Mesendoderm (in vitro differentiated cells): ENCODE data around the gene ELOVL7.

ENCODE experiments used
- DNase-seq: peaks from one replicate; pipeline ENCODE4 v3.0.0; 2013
- H2AK5ac ChIP-seq: 2 replicates; pipeline ENCODE4 v1.6.1; 2013; ENCODE audit warnings: low read length, inconsistent platforms
- H2BK120ac ChIP-seq: 2 replicates; pipeline ENCODE4 v1.6.1; 2013; ENCODE audit warnings: low read depth, mild to moderate bottlenecking, low read length, moderate library complexity, mixed read lengths
- H2BK15ac ChIP-seq: replicated peaks from 2 replicates; pipeline ENCODE4 v1.6.1; 2013; ENCODE audit warnings: low read depth, mild to moderate bottlenecking, moderate library complexity
- H2BK5ac ChIP-seq: 2 replicates; pipeline ENCODE4 v1.6.1; 2013; ENCODE audit warnings: low read length, inconsistent platforms
- H3K18ac ChIP-seq: 2 replicates; pipeline ENCODE4 v1.6.1; 2013; ENCODE audit warnings: mild to moderate bottlenecking, low read length, mixed read lengths
- H3K23ac ChIP-seq: one replicate; pipeline ENCODE4 v1.6.1; 2013; ENCODE audit warnings: low read length
- H3K27ac ChIP-seq: 2 replicates; pipeline ENCODE4 v1.5.1; 2013; ENCODE audit warnings: low read depth, mild to moderate bottlenecking, inconsistent platforms, low read length, moderate library complexity
- H3K27me3 ChIP-seq: 2 replicates; pipeline ENCODE4 v1.6.1; 2013; ENCODE audit warnings: low read length, control low read depth, mild to moderate bottlenecking, inconsistent platforms; ENCODE audit not compliant: insufficient read depth, poor library complexity
- H3K36me3 ChIP-seq: 2 replicates; pipeline ENCODE4 v1.6.1; 2013; ENCODE audit warnings: low read length, inconsistent platforms; ENCODE audit not compliant: control insufficient read depth, insufficient read depth
- H3K4ac ChIP-seq: one replicate; pipeline ENCODE4 v1.6.1; 2013; ENCODE audit warnings: low read depth, mild to moderate bottlenecking, low read length, moderate library complexity
- H3K4me1 ChIP-seq: 2 replicates; pipeline ENCODE4 v1.6.1; 2013; ENCODE audit warnings: low read depth, low read length, inconsistent platforms; ENCODE audit not compliant: control insufficient read depth
- H3K4me2 ChIP-seq: 2 replicates; pipeline ENCODE4 v1.6.1; 2013; ENCODE audit warnings: low read length
- H3K4me3 ChIP-seq: 2 replicates; pipeline ENCODE4 v1.5.1; 2013; ENCODE audit warnings: mild to moderate bottlenecking, low read length
- H3K56ac ChIP-seq: one replicate; pipeline ENCODE4 v1.6.1; 2013; ENCODE audit warnings: low read length
- H3K79me1 ChIP-seq: 2 replicates; pipeline ENCODE4 v1.6.1; 2013; ENCODE audit warnings: low read length, inconsistent platforms
- H3K79me2 ChIP-seq: 2 replicates; pipeline ENCODE4 v1.6.1; 2013; ENCODE audit warnings: mild to moderate bottlenecking, low read length; ENCODE audit not compliant: control insufficient read depth, insufficient read depth
- H3K9ac ChIP-seq: 2 replicates; pipeline ENCODE4 v1.6.1; 2013; ENCODE audit warnings: low read length, inconsistent platforms
- H4K5ac ChIP-seq: one replicate; pipeline ENCODE4 v1.6.1; 2013; ENCODE audit warnings: low read length
- H4K8ac ChIP-seq: one replicate; pipeline ENCODE4 v1.6.1; 2013; ENCODE audit warnings: low read depth, mild to moderate bottlenecking, control low read depth, low read length, moderate library complexity
- WGBS: extraction: QIAGEN DNeasy Blood & Tissue Kit; methylation state at CpG from one replicate; pipeline ENCODE4 v1.1.7; 2013; ENCODE audit warnings: low lambda C conversion rate, missing lambda C conversion rate; ENCODE audit not compliant: insufficient coverage; ENCODE audit errors: extremely low coverage; 5-methylcytosine and 5-hydroxymethylcytosine counted together

ELOVL7 gene

DNA sequence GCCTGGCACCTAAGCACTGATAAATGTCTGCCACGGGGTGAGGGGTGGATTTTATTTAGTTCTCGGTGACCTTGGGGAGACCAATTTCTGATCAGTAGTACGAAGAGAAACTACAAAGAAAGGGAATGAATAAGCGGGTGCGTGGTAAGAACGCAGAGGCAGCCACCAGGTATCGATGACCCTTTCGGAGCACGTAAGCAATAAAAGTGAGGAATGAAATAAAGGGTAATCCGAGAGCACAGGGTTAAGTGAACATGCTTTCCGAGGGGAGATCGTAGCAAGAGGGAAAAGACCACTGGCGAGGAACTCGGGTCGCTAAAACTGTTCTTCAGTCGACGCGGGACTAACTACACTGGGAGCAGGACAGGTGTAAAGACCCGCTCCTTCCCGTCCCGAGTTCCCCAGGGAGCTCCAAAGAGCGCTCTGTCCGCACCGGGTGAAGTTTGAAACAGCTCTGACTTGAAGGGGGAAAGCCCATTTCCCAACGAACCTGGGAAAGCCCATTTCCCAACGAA is 1.1 kb downstream of the ELOVL7 start:
- Histone ChIP-seq H3K79me2 (no peaks in the 10 kb centered on the region), H3K4me2 (peak overlapping the region; percentile 85), H3K9ac (peak overlapping the region; percentile 70), H3K27ac (no peak overlapping the region), H3K18ac (no peak overlapping the region), H2BK15ac (no peak overlapping the region), H3K27me3 (peaks cover 4% of the 10 kb centered on the region), H2BK120ac (no peak overlapping the region), H3K23ac (no peak overlapping the region), H4K8ac (no peak overlapping the region), H3K4ac (no peak overlapping the region), H2BK5ac (no peak overlapping the region), H3K79me1 (no peaks in the 10 kb centered on the region), H3K4me3 (no peak overlapping the region), H2AK5ac (no peak overlapping the region), H3K56ac (no peak overlapping the region), H4K5ac (no peak overlapping the region), H3K36me3 (no peaks in the 10 kb centered on the region), H3K4me1 (no peaks in the 10 kb centered on the region)
- no CpG with 5 or more reads among the region's 26 CpGs for WGBS
- peak; percentile 48 for DNase-seq

DNA sequence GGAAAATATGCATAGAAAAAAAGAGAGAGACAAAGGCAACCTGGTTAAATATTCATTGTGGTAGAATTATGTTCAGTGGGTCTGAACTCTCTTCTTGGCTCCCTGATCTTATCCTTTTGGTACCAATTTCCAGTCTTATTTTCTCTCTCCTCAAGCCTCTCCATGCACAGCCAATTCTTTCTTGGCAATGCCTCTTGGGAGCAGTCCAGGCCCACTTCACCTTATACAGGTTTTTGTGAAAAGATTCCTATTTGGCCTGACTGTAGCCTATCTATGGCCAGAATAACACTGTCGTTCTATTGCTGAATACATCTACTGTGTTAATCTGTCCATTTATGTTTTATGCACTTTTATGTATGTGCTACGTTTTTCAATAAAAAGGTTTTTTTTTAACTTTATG is 2.7 kb downstream of the ELOVL7 start:
- Histone ChIP-seq H4K5ac (no peak overlapping the region), H3K4ac (no peak overlapping the region), H2BK5ac (no peak overlapping the region), H2BK15ac (no peak overlapping the region), H3K79me1 (no peaks in the 10 kb centered on the region), H3K36me3 (no peaks in the 10 kb centered on the region), H3K27me3 (peaks cover 4% of the 10 kb centered on the region), H2BK120ac (no peak overlapping the region), H2AK5ac (no peak overlapping the region), H3K4me1 (no peaks in the 10 kb centered on the region), H3K27ac (no peak overlapping the region), H3K18ac (no peak overlapping the region), H3K23ac (no peak overlapping the region), H3K9ac (no peak overlapping the region), H3K56ac (no peak overlapping the region), H3K79me2 (no peaks in the 10 kb centered on the region), H3K4me2 (no peak overlapping the region), H4K8ac (no peak overlapping the region), H3K4me3 (no peak overlapping the region)
- no CpG with 5 or more reads among the region's 2 CpGs for WGBS
- DNase-seq, result no peak

DNA sequence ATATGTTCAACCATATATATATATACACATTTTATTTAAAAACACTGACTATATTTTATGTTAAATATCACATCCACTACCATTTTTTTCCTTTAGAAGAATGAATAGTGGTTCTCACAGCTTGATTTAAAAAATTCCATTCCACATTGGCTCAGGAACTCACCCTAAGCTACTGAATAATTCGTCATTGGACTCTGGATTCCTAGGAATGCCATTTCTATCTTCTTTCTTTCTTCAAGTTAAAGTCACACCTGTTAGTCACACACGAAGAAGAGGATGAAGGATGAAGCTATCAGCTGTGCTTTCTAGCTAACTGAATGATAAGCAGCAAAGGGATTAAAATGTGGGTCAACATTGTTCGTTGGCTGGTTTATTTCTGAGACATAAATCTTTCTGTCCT is 7.9 kb downstream of the ELOVL7 start:
- Histone ChIP-seq H3K18ac (no peak overlapping the region), H2BK5ac (no peak overlapping the region), H3K4me3 (no peak overlapping the region), H3K9ac (no peak overlapping the region), H4K5ac (no peak overlapping the region), H3K4ac (no peak overlapping the region), H3K4me2 (no peak overlapping the region), H2AK5ac (no peak overlapping the region), H3K36me3 (no peaks in the 10 kb centered on the region), H3K27me3 (no peaks in the 10 kb centered on the region), H3K4me1 (no peaks in the 10 kb centered on the region), H4K8ac (no peak overlapping the region), H2BK120ac (no peak overlapping the region), H3K56ac (no peak overlapping the region), H3K79me2 (no peaks in the 10 kb centered on the region), H3K23ac (no peak overlapping the region), H3K79me1 (no peaks in the 10 kb centered on the region), H3K27ac (no peak overlapping the region), H2BK15ac (no peak overlapping the region)
- no CpG with 5 or more reads among the region's 3 CpGs for WGBS
- DNase-seq, result peak; percentile 69

DNA sequence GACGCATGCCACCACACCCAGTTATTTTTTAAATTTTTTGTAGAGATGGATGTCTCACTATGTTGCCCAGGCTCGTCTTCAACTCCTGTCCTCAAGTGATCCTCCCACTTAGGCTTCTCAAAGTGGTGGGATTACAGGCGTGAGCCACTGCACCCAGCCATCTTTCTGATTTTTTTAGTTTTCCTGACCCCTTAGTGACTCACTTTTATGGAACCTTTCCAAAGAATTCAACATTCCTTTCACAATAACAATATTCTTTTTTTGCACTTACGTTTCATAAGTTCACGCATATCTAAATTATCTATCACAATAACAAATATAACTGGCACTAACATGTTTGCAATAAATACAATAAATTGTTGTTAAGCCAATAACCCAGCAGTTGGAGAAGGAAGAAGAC is 8.5 kb downstream of the ELOVL7 start:
- Histone ChIP-seq H2BK120ac (no peak overlapping the region), H3K4me1 (no peaks in the 10 kb centered on the region), H3K4ac (no peak overlapping the region), H3K36me3 (no peaks in the 10 kb centered on the region), H3K27me3 (no peaks in the 10 kb centered on the region), H3K18ac (no peak overlapping the region), H3K56ac (no peak overlapping the region), H3K4me2 (no peak overlapping the region), H3K4me3 (no peak overlapping the region), H3K23ac (no peak overlapping the region), H3K27ac (no peak overlapping the region), H3K79me1 (no peaks in the 10 kb centered on the region), H2AK5ac (no peak overlapping the region), H2BK5ac (no peak overlapping the region), H2BK15ac (no peak overlapping the region), H3K79me2 (no peaks in the 10 kb centered on the region), H4K8ac (no peak overlapping the region), H3K9ac (no peak overlapping the region), H4K5ac (no peak overlapping the region)
- 100% methylated on average over 2 of the region's 5 CpGs for WGBS
- DNase-seq, result no peak

DNA sequence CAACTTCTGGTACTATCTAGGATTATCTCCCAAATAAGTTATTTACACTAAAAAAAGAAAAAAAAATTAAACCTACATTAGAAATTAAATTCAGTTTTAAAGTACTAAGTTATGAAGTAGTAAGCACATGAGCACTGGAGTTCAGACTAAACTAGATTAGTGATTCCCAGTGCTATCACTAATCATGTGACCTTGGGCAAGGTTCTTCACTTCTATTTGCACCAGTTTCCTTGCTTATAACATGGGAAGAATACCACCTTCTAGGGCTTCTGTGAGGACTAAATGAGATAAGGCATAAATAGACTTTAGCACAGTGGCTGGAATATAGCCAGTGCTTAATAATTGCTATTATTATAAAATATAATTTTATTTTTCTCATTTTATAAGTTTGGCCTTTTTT is 10.5 kb downstream of the ELOVL7 start:
- no peak overlapping the region for H4K8ac ChIP-seq
- no peak overlapping the region for H4K5ac ChIP-seq
- H2AK5ac ChIP-seq, result no peak overlapping the region
- no peaks in the 10 kb centered on the region for H3K79me2 ChIP-seq
- H3K9ac ChIP-seq, result no peak overlapping the region
- no peak overlapping the region for H2BK120ac ChIP-seq
- H3K18ac ChIP-seq, result no peak overlapping the region
- H3K36me3 ChIP-seq, result no peaks in the 10 kb centered on the region
- H3K4me2 ChIP-seq, result no peak overlapping the region
- no peak overlapping the region for H2BK15ac ChIP-seq
- no peaks in the 10 kb centered on the region for H3K79me1 ChIP-seq
- H3K27me3 ChIP-seq, result no peaks in the 10 kb centered on the region
- H3K23ac ChIP-seq, result no peak overlapping the region
- no peak overlapping the region for H3K56ac ChIP-seq
- no peak for DNase-seq
- H3K4me1 ChIP-seq, result no peaks in the 10 kb centered on the region
- H3K4ac ChIP-seq, result no peak overlapping the region
- no peak overlapping the region for H2BK5ac ChIP-seq
- H3K4me3 ChIP-seq, result no peak overlapping the region
- no peak overlapping the region for H3K27ac ChIP-seq

DNA sequence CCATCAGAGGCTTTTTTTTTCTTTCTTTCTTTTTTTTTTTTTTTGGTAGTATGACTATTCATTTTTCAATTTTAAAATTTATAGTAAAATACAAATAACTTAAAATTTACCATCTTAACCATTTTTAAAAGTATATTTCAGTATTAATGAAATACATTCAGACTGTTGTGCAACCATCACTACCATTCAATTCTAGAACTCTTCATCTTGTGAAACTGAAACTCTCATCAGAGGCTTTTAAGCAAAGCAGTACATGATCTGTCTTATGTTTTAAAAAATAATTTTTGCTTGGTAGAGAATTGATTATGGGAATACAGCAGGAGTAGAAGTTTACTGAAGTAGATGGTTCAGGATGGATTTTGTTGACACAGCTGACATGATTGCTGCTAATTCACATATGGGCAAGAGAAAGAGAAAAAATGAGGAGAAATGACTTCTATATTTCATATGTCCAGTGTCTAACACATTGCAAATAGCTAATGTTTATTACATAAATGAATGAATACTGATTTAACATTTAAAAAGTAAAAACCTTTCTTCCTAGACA is 13.4 kb downstream of the ELOVL7 start:
- no peak overlapping the region for H3K9ac ChIP-seq
- no peak overlapping the region for H2BK5ac ChIP-seq
- no peaks in the 10 kb centered on the region for H3K4me1 ChIP-seq
- no peak overlapping the region for H3K27ac ChIP-seq
- no peak overlapping the region for H3K18ac ChIP-seq
- H3K4me2 ChIP-seq, result no peak overlapping the region
- no peak for DNase-seq
- no peak overlapping the region for H2BK15ac ChIP-seq
- H3K4me3 ChIP-seq, result no peak overlapping the region
- no peak overlapping the region for H4K8ac ChIP-seq
- no peak overlapping the region for H2AK5ac ChIP-seq
- no peaks in the 10 kb centered on the region for H3K27me3 ChIP-seq
- no peak overlapping the region for H3K56ac ChIP-seq
- no peaks in the 10 kb centered on the region for H3K36me3 ChIP-seq
- no peak overlapping the region for H4K5ac ChIP-seq
- no peak overlapping the region for H3K23ac ChIP-seq
- no peaks in the 10 kb centered on the region for H3K79me2 ChIP-seq
- no peak overlapping the region for H2BK120ac ChIP-seq
- H3K4ac ChIP-seq, result no peak overlapping the region
- no peaks in the 10 kb centered on the region for H3K79me1 ChIP-seq
